Stomach (tissue), 9 donors: ENCODE data around the gene EPDR1. TPM values are rescaled to one million over a fixed set of nuclear protein-coding genes. Genes with fewer than 3 reads are reported as not detected.

Source experiments
- DNase-seq, 2 donors: peaks; one replicate each; pipeline versions ENCODE4 v3.0.0 to v3.0.0-alpha.2; 2013 to 2019
- H3K27ac ChIP-seq, 5 donors: fragments of 200-600 bp in 4 of 5; sonication (generic) in 4 of 5; one replicate each; pipeline ENCODE4 v1.5.1; 2013 to 2019; ENCODE audit warnings: mild to moderate bottlenecking in 1 of 5, moderate library complexity in 1 of 5
- H3K27me3 ChIP-seq, 3 donors: fragments of 200-600 bp; sonication (generic); one replicate each; pipeline ENCODE4 v1.5.1; 2017 to 2019; ENCODE audit warnings: mixed run types in 1 of 3
- H3K36me3 ChIP-seq, 4 donors: fragments of 200-600 bp; sonication (generic); 1 replicate in 3 of 4; 2 replicates in 1 of 4; pipeline ENCODE4 v1.5.1; 2016 to 2019
- H3K4me1 ChIP-seq, 4 donors: fragments of 200-600 bp; sonication (generic); one replicate each; pipeline ENCODE4 v1.5.1; 2016 to 2019
- H3K4me3 ChIP-seq, 4 donors: fragments of 200-600 bp; sonication (generic) in 3 of 4; one replicate each; pipeline ENCODE4 v1.5.1; 2016 to 2019; ENCODE audit warnings: mild to moderate bottlenecking in 1 of 4
- H3K9me3 ChIP-seq, 4 donors: fragments of 200-600 bp; sonication (generic); one replicate each; pipeline ENCODE4 v1.5.1; 2016 to 2019
- CTCF ChIP-seq, 7 experiments: fragments of 450-650 bp in 4 of 7; fragments of 200-600 bp in 3 of 7; sonication (generic) in 3 of 7; IDR thresholded peaks; one replicate each; pipeline ENCODE4 v1.5.1; 2016 to 2019; ENCODE audit warnings: antibody characterized with exemption in 7 of 7, control low read depth in 2 of 7, mild to moderate bottlenecking in 1 of 7
- EP300 ChIP-seq: sonication (generic); formaldehyde crosslinking; IDR thresholded peaks from one replicate; pipeline ENCODE4 v1.6.1; 2017; ENCODE audit warnings: antibody characterized with exemption
- POLR2A ChIP-seq, 4 donors: fragments of 450-650 bp; IDR thresholded peaks; one replicate each; pipeline ENCODE4 v1.6.1; 2016; ENCODE audit warnings: antibody characterized with exemption in 4 of 4, control low read depth in 2 of 4, mild to moderate bottlenecking in 1 of 4, moderate library complexity in 1 of 4
- POLR2AphosphoS5 ChIP-seq, 3 donors: sonication (generic); formaldehyde crosslinking; IDR thresholded peaks; one replicate each; pipeline ENCODE4 v1.6.1; 2016; ENCODE audit warnings: antibody characterized with exemption in 3 of 3
- WGBS, 5 donors: extraction: QIAGEN DNeasy Blood & Tissue Kit in 3 of 5; methylation state at CpG; one replicate each; pipeline versions ENCODE4 v1.1.5 to v1.1.7; 2013 to 2018; 5-methylcytosine and 5-hydroxymethylcytosine counted together
- intact Hi-C: fragments of 100-400 bp; cut with DNase I; formaldehyde crosslinking; loops from one replicate; pipeline ENCODE4 v1.15.1; 2023; ENCODE audit warnings: low total_unique reads
- polyA plus RNA-seq, 3 donors: library from polyadenylated mRNA; stranded (reverse); fragments of 200-250 nt; gene quantifications; one replicate each; pipeline ENCODE4 v1.2.3, GENCODE V29; 2013
- total RNA-seq, 5 donors: library from RNA; depleted of rRNA; stranded (reverse); fragments of >200 nt; gene quantifications; one replicate each; pipeline versions ENCODE4 v1.1.0 to v1.2.3, GENCODE V29; 2014 to 2016
- donor health status: healthy with polysubstance abuse.
- donor health status: Bipolar disorder and iron deficiency.
- donor health status: healthy.

EPDR1 gene
- total and polyA plus RNA-seq, 8 donors = 1.2 to 11.7 (median 2.6) TPM; not detected in 1

- intact Hi-C loops = loop anchor here (10.0 kb wide), 1 partner anchor 192 kb away; no protein-coding TSS in a partner anchor
- WGBS, 5 donors = 29 to 62% (median 59%) methylated on average over 2 of the region's 2 CpGs
- TF ChIP-seq CTCF (IDR thresholded peaks at IDR 0.05) (no peak), POLR2AphosphoS5 (IDR thresholded peaks at IDR 0.05) (no peak), POLR2A (IDR thresholded peaks at IDR 0.05) (no peak), EP300 (no peak)
- Histone ChIP-seq H3K27me3 (peaks cover 0 to 23% (median 14%) of the 10 kb centered on the region in 3 donors), H3K9me3 (no peaks in the 10 kb centered on the region), H3K36me3 (no peaks in the 10 kb centered on the region), H3K4me1 (peaks cover 0 to 22% (median 18%) of the 10 kb centered on the region in 4 donors), H3K27ac (no peak overlapping the region), H3K4me3 (no peak overlapping the region)
- no peak for DNase-seq
Observed at GRCh38 chr7:37912756-37913155, 7.7 kb upstream of the EPDR1 start.

GRCh38 chr7:37915438-37915837 lies 5.0 kb upstream of the EPDR1 start:
- no peak for TF ChIP-seq CTCF (IDR thresholded peaks at IDR 0.05)
- no peak for TF ChIP-seq EP300
- no peak for TF ChIP-seq POLR2AphosphoS5 (IDR thresholded peaks at IDR 0.05)
- no peak for TF ChIP-seq POLR2A (IDR thresholded peaks at IDR 0.05)
- Histone ChIP-seq H3K9me3 (no peaks in the 10 kb centered on the region), H3K27me3 (peaks cover 0 to 46% (median 14%) of the 10 kb centered on the region in 3 donors), H3K4me1 (peaks cover 0 to 28% (median 20%) of the 10 kb centered on the region in 4 donors), H3K4me3 (peak overlapping the region in 1 of 4 donors; percentile 50), H3K27ac (peak overlapping the region in 2 of 5 donors; percentile 35 to 78), H3K36me3 (no peaks in the 10 kb centered on the region)
- peak in 1 of 2 donors; percentile 51 for DNase-seq
- 13 to 25% (median 17%) methylated on average over 5 of the region's 5 CpGs for WGBS, 5 donors
- intact Hi-C loops = loop anchor here (10.0 kb wide), 1 partner anchor 189 kb away; no protein-coding TSS in a partner anchor

GRCh38 chr7:37916017-37916672 lies 4.3 kb upstream of the EPDR1 start:
- TF ChIP-seq EP300 (no peak), POLR2A (IDR thresholded peaks at IDR 0.05) (no peak), CTCF (IDR thresholded peaks at IDR 0.05) (no peak), POLR2AphosphoS5 (IDR thresholded peaks at IDR 0.05) (no peak)
- Histone ChIP-seq H3K4me3 (peak overlapping the region; percentile 48 to 53 (median 49)), H3K9me3 (no peaks in the 10 kb centered on the region), H3K4me1 (peaks cover 0 to 35% (median 27%) of the 10 kb centered on the region in 4 donors), H3K27me3 (peaks cover 0 to 53% (median 19%) of the 10 kb centered on the region in 3 donors), H3K36me3 (no peaks in the 10 kb centered on the region), H3K27ac (peak overlapping the region in 4 of 5 donors; percentile 33 to 78 (median 54))
- 7 to 13% (median 11%) methylated on average over 15 to 57 of the region's 57 CpGs for WGBS, 5 donors
- DNase-seq = peak in 1 of 2 donors; percentile 58
- intact Hi-C loops = loop anchor here (10.0 kb wide), 1 partner anchor 189 kb away; no protein-coding TSS in a partner anchor

- DNase-seq = peak in 1 of 2 donors; percentile 88
- H3K4me1 ChIP-seq = peaks cover 0 to 42% (median 32%) of the 10 kb centered on the region in 4 donors
- peaks cover 0 to 61% (median 21%) of the 10 kb centered on the region in 3 donors for H3K27me3 ChIP-seq
- H3K36me3 ChIP-seq = no peaks in the 10 kb centered on the region
- peak within 1 kb of the TSS in 4 of 5 donors; percentile 33 to 78 (median 54) for H3K27ac ChIP-seq
- H3K9me3 ChIP-seq = no peaks in the 10 kb centered on the region
- peak within 1 kb of the TSS; percentile 48 to 53 (median 49) for H3K4me3 ChIP-seq
- WGBS, 5 donors = 1 to 3% (median 2%) methylated on average over 19 to 46 of the region's 46 CpGs
- TF ChIP-seq EP300 = no peak
- peak in 4 of 7 experiments; percentile 14 to 36 (median 23) for TF ChIP-seq CTCF (IDR thresholded peaks at IDR 0.05)
- intact Hi-C loops = loop anchor here (10.0 kb wide), 1 partner anchor 188 kb away; no protein-coding TSS in a partner anchor
Observed at GRCh38 chr7:37916673-37917660, 3.5 kb upstream of the EPDR1 start, which contains the start of gene SFRP4. Gene SFRP4 (minus strand): TSS chr7:37916817. CDS start chr7:37916537, 280 bp downstream.
